ENCODE measurements around the gene RPTOR. TPM values are rescaled to one million over a fixed set of nuclear protein-coding genes. Genes with fewer than 3 reads are reported as not detected.
"Not testable (repeated sequence)": the region's sequence is repeated elsewhere in the genome, so short reads cannot be mapped to it uniquely, and the experiment has no call there.

RPTOR gene
- total RNA-seq, 1 experiment from 2014 or later, result 19.8 TPM

GRCh38 chr17:80621997-80622357 is 77.3 kb downstream of the RPTOR start:
- in situ Hi-C loops (cut with HindIII; ENCODE audit: low pct_unique_long_range_greater_than_20kb, low sequenced_read_pairs), result no loop called here
- DNase-seq (ENCODE audit: low read depth), result no peak

- in situ Hi-C loops (cut with HindIII; ENCODE audit: low pct_unique_long_range_greater_than_20kb, low sequenced_read_pairs), result no loop called here
Observed at GRCh38 chr17:80624864-80625263, 80.2 kb downstream of the RPTOR start.

GRCh38 chr17:80625627-80626026 is 81.0 kb downstream of the RPTOR start:
- DNase-seq (ENCODE audit: low read depth), result no peak
- in situ Hi-C loops (cut with HindIII; ENCODE audit: low pct_unique_long_range_greater_than_20kb, low sequenced_read_pairs), result no loop called here

More at GRCh38 chr17:80624864-80625263, 80.2 kb downstream of the RPTOR start:
- DNase-seq (ENCODE audit: low read depth), result no peak

GRCh38 chr17:80628881-80629280 is 84.2 kb downstream of the RPTOR start:
- in situ Hi-C loops (cut with HindIII; ENCODE audit: low pct_unique_long_range_greater_than_20kb, low sequenced_read_pairs); DNase-seq (ENCODE audit: low read depth): not testable (repeated sequence)

GRCh38 chr17:80629298-80630028 is 84.8 kb downstream of the RPTOR start:
- in situ Hi-C loops (cut with HindIII; ENCODE audit: low pct_unique_long_range_greater_than_20kb, low sequenced_read_pairs), result no loop called here
- no peak for DNase-seq (ENCODE audit: low read depth)

GRCh38 chr17:80630560-80631120 is 86.0 kb downstream of the RPTOR start:
- in situ Hi-C loops (cut with HindIII; ENCODE audit: low pct_unique_long_range_greater_than_20kb, low sequenced_read_pairs), result no loop called here
- no peak for DNase-seq (ENCODE audit: low read depth)

DNA sequence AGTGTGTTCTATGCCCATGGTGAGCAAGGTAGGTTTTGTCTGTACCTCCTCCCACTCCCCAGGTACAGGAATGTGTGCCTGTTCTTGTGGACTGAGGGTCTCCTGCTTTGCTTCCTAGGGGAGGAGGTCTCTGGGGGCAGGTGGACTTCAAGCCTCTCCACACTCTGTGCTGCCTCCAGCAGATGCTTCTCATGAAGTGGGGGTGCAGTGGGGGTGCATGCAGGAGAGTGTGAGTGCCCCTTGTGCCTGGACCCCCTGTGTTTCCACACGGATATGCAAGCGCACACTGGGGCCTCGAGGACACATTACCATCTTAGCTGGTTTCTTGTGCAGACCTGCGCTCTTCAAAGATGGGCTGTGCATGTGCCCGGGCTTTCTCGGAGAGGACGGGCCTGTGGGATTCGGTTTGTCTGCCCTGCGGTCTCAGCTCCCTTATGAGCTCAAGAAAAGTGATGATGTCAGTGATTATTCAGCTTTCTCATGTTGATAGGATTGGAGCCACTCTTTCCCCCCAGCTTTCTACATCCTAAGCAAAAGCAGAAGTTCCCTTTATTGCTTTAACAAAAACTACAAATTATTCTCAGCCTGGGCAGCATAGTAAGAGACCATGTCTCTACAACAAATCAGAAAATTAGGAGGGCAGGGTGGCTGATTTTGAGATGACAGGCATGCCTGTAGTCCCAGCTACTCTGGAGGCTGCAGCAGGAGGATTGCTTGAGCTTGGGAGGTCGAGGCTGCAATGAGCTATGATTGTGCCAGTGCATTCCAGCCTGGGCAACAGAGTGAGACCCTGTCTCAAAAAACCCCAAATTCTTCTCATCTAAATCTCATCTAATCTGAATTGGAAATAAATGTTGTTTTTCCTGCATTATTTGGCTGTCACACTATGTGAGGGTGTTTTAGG is 86.8 kb downstream of the RPTOR start:
- in situ Hi-C loops (cut with HindIII; ENCODE audit: low pct_unique_long_range_greater_than_20kb, low sequenced_read_pairs), result no loop called here
- no peak for DNase-seq (ENCODE audit: low read depth)

DNA sequence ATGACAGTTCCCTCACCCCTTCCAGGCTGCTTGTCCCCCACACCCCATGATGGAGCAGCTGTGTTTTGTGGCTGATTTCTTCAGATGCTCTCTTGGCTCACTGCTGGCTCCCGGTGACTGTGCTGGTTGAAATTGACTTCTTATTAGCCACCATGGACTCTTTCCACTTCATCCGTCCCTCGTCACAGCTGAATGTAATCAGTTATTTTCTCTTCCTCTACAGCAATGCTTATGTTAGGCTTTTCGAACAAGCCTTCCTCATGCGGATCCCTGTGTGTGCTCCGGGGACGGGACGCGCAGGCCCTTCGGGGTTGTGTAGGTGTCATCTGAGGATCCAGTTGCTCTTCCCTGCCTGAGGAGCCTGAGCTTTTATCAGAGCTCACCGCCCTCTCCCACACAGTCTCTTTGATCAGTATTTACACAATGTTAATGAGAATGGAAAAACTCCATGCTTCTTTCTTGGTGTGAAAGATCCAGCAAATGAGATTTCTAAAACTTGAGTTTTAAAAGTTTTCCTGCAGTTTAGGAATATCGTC is 87.5 kb downstream of the RPTOR start:
- no peak for DNase-seq (ENCODE audit: low read depth)
- in situ Hi-C loops (cut with HindIII; ENCODE audit: low pct_unique_long_range_greater_than_20kb, low sequenced_read_pairs), result no loop called here

DNA sequence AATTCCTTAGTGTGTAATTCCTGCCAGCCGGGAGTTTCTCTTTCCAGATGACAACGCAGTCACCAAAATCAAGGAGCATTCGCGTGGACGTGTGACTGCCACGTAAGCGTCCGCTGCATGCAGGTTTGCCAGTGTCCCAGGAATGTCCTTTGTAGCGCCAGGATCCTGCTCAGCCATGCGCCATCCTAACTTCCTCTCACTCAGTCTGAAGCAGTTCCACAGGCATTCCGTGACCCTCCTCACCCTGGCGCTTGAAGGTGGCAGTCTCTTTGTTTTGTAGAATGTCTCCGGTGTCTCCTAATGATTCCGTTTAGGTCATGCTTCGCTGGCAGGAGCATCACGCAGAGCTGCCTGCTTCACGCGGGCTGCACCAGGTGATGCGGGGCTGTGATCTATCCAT is 88.6 kb downstream of the RPTOR start:
- in situ Hi-C loops (cut with HindIII; ENCODE audit: low pct_unique_long_range_greater_than_20kb, low sequenced_read_pairs), result no loop called here

GRCh38 chr17:80633994-80634566 is 89.4 kb downstream of the RPTOR start:
- no peak for DNase-seq (ENCODE audit: low read depth)
- in situ Hi-C loops (cut with HindIII; ENCODE audit: low pct_unique_long_range_greater_than_20kb, low sequenced_read_pairs), result no loop called here

More for the DNA sequence above, 88.6 kb downstream of the RPTOR start:
- no peak for DNase-seq (ENCODE audit: low read depth)

- in situ Hi-C loops (cut with HindIII; ENCODE audit: low pct_unique_long_range_greater_than_20kb, low sequenced_read_pairs), result no loop called here
- no peak for DNase-seq (ENCODE audit: low read depth)
Observed at GRCh38 chr17:80636361-80637018, 91.9 kb downstream of the RPTOR start.

GRCh38 chr17:80637048-80637781 is 92.6 kb downstream of the RPTOR start:
- in situ Hi-C loops (cut with HindIII; ENCODE audit: low pct_unique_long_range_greater_than_20kb, low sequenced_read_pairs), result no loop called here
- no peak for DNase-seq (ENCODE audit: low read depth)

DNA sequence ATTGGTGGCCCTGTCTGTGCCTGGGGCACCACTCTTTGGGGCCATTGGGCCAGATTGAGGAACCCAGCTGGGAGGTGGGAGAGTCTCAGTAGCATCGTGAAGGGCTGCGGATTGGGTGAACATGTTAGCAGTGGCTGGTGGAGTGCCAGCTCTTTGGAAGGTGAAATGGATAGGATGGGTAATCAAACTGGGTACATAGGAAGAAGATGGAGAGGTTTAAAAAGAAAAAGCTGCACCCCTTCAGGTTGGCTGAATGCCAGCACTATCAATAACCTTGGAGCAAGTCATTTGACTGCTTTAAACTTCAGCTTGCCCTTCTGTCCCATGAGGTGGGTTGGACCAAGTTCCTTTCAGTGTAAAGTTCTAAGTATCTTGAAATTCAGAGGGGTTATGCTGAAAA is 95.0 kb downstream of the RPTOR start:
- DNase-seq (ENCODE audit: low read depth), result no peak
- in situ Hi-C loops (cut with HindIII; ENCODE audit: low pct_unique_long_range_greater_than_20kb, low sequenced_read_pairs), result no loop called here

- in situ Hi-C loops (cut with HindIII; ENCODE audit: low pct_unique_long_range_greater_than_20kb, low sequenced_read_pairs), result no loop called here
- peak; percentile 81 for DNase-seq (ENCODE audit: low read depth)
Observed at GRCh38 chr17:80640366-80641084, 95.9 kb downstream of the RPTOR start.

GRCh38 chr17:80643326-80644099 is 98.9 kb downstream of the RPTOR start:
- DNase-seq (ENCODE audit: low read depth), result no peak
- in situ Hi-C loops (cut with HindIII; ENCODE audit: low pct_unique_long_range_greater_than_20kb, low sequenced_read_pairs), result no loop called here

DNA sequence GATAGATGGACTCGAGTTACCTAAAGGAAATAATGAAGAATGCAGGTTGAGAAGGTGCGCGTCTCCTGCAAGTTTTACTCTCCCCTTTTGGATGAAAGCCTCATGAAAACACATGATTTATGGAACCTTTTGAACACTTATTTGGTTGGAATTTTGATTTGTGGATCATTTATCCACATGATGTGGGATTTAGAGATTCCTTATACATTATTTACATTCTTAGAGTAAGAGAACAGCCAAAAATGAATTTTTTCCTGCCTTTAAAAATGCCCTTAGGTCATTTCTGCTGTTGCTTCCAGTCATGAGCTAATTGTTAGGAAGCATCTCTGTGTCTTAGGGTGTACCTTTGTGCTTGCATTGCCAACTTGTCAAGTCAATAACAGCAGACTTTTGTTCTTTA is 99.9 kb downstream of the RPTOR start:
- in situ Hi-C loops (cut with HindIII; ENCODE audit: low pct_unique_long_range_greater_than_20kb, low sequenced_read_pairs), result no loop called here
- no peak for DNase-seq (ENCODE audit: low read depth)
